ENCODE measurements around the gene CARMIL3. TPM values are rescaled to one million over a fixed set of nuclear protein-coding genes. Genes with fewer than 3 reads are reported as not detected.
"Not testable (repeated sequence)": the region's sequence is repeated elsewhere in the genome, so short reads cannot be mapped to it uniquely, and the experiment has no call there.

The CARMIL3 gene
- total RNA-seq, 2 experiments from 2014 or later, result 0.63 to 0.83 TPM

- no peak for ATAC-seq
- Mint-ChIP-seq H3K36me3 (ENCODE audit: low read depth) (peaks cover 72% of the 10 kb centered on the region), H3K4me1 (ENCODE audit: low read depth) (peaks cover 12% of the 10 kb centered on the region), H3K9me3 (no peaks in the 10 kb centered on the region), H3K4me3 (no peak overlapping the region), H3K27ac (no peak overlapping the region), H3K27me3 (no peaks in the 10 kb centered on the region)
- TF ChIP-seq CTCF (IDR thresholded peaks at IDR 0.05), result no peak
- ChIA-PET POLR2A (interaction anchor here (0.6 to 1.1 kb wide), 3 partner anchors 13 to 20 kb away, joined by 4 read pairs; no protein-coding TSS in a partner anchor), CTCF (interaction anchor here (0.7 to 10.8 kb wide), 4 partner anchors 6 to 43 kb away, joined by 4 to 218 read pairs (median 6); partner anchors contain the start of gene PCK2)
- DNase-seq, result no peak
- intact Hi-C loops (cut with micrococcal nuclease), result no loop called here
These were observed 48.6 kb downstream of the CARMIL3 start for GRCh38 chr14:24100197-24100981.

DNA sequence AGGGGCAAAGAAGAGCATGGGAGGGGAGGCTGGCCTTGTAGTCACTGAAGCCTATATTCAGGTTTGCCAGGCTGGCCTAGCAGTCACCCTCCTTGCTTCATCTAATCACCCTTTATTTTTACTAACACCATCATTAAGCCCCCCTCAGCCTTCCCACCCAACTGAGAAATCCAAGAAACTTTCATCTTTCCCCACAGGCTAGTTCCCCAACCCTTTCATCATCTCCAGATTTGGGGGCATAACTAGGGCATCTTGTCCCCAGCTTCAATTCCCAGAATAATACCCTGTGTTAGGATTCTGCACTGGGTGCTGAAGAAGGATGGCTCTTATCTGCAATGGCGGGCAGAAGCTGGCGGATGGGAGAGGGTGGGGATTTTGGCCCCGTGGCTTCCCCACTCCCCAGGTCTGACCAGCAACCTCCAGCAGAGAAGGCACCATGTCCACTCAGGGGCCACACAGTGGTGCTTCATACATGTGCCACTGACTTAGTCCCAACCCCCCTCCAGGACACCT, 49.2 kb downstream of the CARMIL3 start:
- intact Hi-C loops (cut with micrococcal nuclease), result no loop called here
- TF ChIP-seq CTCF (IDR thresholded peaks at IDR 0.05), result no peak
- H3K27ac Mint-ChIP-seq, result no peak overlapping the region
- POLR2A ChIA-PET, result interaction anchor here (1.1 kb wide), 1 partner anchor 21 kb away, joined by 4 read pairs; no protein-coding TSS in a partner anchor
- no peaks in the 10 kb centered on the region for H3K9me3 Mint-ChIP-seq
- CTCF ChIA-PET, result interaction anchor here (1.5 to 10.8 kb wide), 2 partner anchors 6 to 43 kb away, joined by 5 to 218 read pairs; partner anchors contain the start of gene PCK2
- peaks cover 11% of the 10 kb centered on the region for H3K4me1 Mint-ChIP-seq (ENCODE audit: low read depth)
- no peak for DNase-seq
- peaks cover 67% of the 10 kb centered on the region for H3K36me3 Mint-ChIP-seq (ENCODE audit: low read depth)
- no peak overlapping the region for H3K4me3 Mint-ChIP-seq
- H3K27me3 Mint-ChIP-seq, result no peaks in the 10 kb centered on the region
- no peak for ATAC-seq

DNA sequence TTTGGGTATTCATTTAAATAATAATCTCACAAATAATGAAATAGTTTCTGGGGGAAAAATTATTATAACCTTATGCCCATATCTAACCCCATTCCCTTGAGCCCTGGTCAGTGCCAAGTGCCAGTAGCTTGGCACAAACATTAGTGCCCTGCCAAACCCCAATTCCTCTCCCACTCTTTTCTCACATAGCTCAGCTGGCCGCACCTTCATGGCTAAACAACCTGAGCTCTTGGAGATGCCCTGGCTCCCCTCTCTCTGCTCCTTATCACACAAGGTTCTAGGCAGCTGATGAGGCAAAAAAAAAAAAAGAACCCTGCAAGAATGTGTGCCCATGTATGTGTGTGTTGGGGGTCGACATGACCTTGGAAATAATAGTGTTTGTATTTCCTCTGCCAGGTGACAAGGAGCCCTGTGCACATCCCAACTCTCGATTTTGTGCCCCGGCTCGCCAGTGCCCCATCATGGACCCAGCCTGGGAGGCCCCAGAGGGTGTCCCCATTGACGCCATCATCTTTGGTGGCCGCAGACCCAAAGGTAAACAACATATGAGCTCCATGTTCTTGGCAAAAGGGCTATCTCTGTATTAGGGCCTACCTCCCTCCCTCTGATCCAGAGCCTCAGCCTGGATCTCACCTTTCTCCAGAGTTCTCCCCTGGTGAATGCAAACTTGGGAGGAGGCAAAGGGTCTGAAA, 50.7 kb downstream of the CARMIL3 start:
- POLR2A ChIA-PET, result interaction anchor here (0.9 to 9.1 kb wide), 3 partner anchors 7 to 15 kb away, joined by 3 to 80 read pairs (median 5); partner anchors contain the start of genes DCAF11, NRL and PCK2
- Mint-ChIP-seq H3K9me3 (no peaks in the 10 kb centered on the region), H3K27ac (no peak overlapping the region), H3K27me3 (no peaks in the 10 kb centered on the region), H3K36me3 (ENCODE audit: low read depth) (peaks cover 58% of the 10 kb centered on the region), H3K4me1 (ENCODE audit: low read depth) (peaks cover 6% of the 10 kb centered on the region), H3K4me3 (no peak overlapping the region)
- DNase-seq, result no peak
- intact Hi-C loops (cut with micrococcal nuclease), result no loop called here
- ATAC-seq, result no peak
- CTCF ChIA-PET, result interaction anchor here (1.0 to 10.8 kb wide), 3 partner anchors 8 to 44 kb away, joined by 3 to 218 read pairs (median 9); partner anchors contain the start of genes DCAF11, NRL and PCK2
- TF ChIP-seq CTCF (IDR thresholded peaks at IDR 0.05), result no peak

DNA sequence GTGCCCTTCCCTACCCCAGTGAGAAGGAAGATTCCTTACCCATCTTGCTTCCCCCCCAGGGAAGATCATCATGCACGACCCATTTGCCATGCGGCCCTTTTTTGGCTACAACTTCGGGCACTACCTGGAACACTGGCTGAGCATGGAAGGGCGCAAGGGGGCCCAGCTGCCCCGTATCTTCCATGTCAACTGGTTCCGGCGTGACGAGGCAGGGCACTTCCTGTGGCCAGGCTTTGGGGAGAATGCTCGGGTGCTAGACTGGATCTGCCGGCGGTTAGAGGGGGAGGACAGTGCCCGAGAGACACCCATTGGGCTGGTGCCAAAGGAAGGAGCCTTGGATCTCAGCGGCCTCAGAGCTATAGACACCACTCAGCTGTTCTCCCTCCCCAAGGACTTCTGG, 51.6 kb downstream of the CARMIL3 start:
- no peak for DNase-seq
- Mint-ChIP-seq H3K9me3 (no peaks in the 10 kb centered on the region), H3K36me3 (ENCODE audit: low read depth) (peaks cover 53% of the 10 kb centered on the region), H3K4me3 (no peak overlapping the region), H3K4me1 (ENCODE audit: low read depth) (peaks cover 10% of the 10 kb centered on the region), H3K27me3 (no peaks in the 10 kb centered on the region), H3K27ac (no peak overlapping the region)
- no peak for TF ChIP-seq CTCF (IDR thresholded peaks at IDR 0.05)
- CTCF ChIA-PET, result interaction anchor here (1.9 to 10.8 kb wide), 3 partner anchors 9 to 45 kb away, joined by 9 to 218 read pairs (median 199); partner anchors contain the start of gene PCK2
- POLR2A ChIA-PET, result interaction anchor here (0.6 to 9.1 kb wide), 4 partner anchors 8 to 193 kb away, joined by 3 to 80 read pairs (median 10); partner anchors contain the start of genes CHMP4A, DCAF11, NRL and PCK2
- intact Hi-C loops (cut with micrococcal nuclease), result no loop called here
- no peak for ATAC-seq

- intact Hi-C loops (cut with micrococcal nuclease); ATAC-seq: not testable (repeated sequence)
- POLR2A ChIA-PET, result interaction anchor here (0.7 to 9.1 kb wide), 5 partner anchors 9 to 55 kb away, joined by 3 to 80 read pairs (median 3); partner anchors contain the start of genes DCAF11, NRL and PCK2
These were observed 53.9 kb downstream of the CARMIL3 start for GRCh38 chr14:24105609-24106239.

More at GRCh38 chr14:24105609-24106239, 53.9 kb downstream of the CARMIL3 start:
- not testable (repeated sequence) for DNase-seq, H3K9me3 Mint-ChIP-seq, H3K4me3 Mint-ChIP-seq, H3K27me3 Mint-ChIP-seq
- peaks cover 38% of the 10 kb centered on the region for H3K36me3 Mint-ChIP-seq (ENCODE audit: low read depth)
- peak overlapping the region; percentile 39 for H3K27ac Mint-ChIP-seq
- peaks cover 18% of the 10 kb centered on the region for H3K4me1 Mint-ChIP-seq (ENCODE audit: low read depth)
- CTCF ChIA-PET, result interaction anchor here (0.9 to 10.8 kb wide), 7 partner anchors 11 to 56 kb away, joined by 3 to 218 read pairs (median 14); partner anchors contain the start of genes IRF9, PCK2 and PSME2
